Vein endothelial cell (primary cell): Measurements from ENCODE around the gene MYMK. TPM values are rescaled to one million over a fixed set of nuclear protein-coding genes. Genes with fewer than 3 reads are reported as not detected.

ENCODE experiments used
- total RNA-seq: library from RNA; depleted of rRNA; stranded (reverse); fragments of >200 nt; gene quantifications from 2 replicates; pipeline ENCODE4 v1.2.3, GENCODE V29; 2012

MYMK gene, protein sequence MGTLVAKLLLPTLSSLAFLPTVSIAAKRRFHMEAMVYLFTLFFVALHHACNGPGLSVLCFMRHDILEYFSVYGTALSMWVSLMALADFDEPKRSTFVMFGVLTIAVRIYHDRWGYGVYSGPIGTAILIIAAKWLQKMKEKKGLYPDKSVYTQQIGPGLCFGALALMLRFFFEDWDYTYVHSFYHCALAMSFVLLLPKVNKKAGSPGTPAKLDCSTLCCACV
- not detected in 2 replicates for total RNA-seq

DNA sequence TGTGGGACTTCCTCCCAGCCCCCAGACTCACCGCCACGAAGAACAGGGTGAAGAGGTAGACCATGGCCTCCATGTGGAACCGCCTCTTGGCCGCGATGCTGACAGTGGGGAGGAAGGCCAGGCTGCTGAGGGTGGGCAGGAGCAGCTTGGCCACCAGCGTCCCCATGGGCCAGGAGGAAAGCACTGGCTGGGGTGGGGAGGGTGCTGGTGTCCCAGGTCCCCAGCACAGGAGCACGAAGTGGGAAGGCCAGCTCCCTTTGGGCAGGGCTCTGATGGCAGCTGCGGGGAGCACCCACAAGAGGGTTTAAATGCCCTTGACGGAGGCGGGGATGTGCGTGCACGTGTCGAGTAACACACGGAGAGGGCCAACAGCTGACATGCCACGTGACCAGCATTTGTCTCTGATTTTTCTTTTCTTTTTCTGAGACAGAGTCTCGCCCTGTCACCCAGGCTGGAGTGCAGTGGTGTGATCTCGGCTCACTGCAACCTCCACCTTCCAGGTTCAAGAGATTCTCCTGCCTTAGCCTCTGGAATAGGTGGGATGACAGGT is at the start of gene MYMK:
MYMK (minus strand) TSS at position 281 of the 550 bp plus-strand sequence; CDS start at position 166, 115 bp downstream.

GRCh38 chr9:133534346-133535291 is 9.9 kb upstream of the MYMK start, which contains the start of gene ADAMTSL2:
Gene ADAMTSL2, plus strand, starts transcription at chr9:133534704. Its CDS starts 2,009 bp downstream, at chr9:133536713.

DNA sequence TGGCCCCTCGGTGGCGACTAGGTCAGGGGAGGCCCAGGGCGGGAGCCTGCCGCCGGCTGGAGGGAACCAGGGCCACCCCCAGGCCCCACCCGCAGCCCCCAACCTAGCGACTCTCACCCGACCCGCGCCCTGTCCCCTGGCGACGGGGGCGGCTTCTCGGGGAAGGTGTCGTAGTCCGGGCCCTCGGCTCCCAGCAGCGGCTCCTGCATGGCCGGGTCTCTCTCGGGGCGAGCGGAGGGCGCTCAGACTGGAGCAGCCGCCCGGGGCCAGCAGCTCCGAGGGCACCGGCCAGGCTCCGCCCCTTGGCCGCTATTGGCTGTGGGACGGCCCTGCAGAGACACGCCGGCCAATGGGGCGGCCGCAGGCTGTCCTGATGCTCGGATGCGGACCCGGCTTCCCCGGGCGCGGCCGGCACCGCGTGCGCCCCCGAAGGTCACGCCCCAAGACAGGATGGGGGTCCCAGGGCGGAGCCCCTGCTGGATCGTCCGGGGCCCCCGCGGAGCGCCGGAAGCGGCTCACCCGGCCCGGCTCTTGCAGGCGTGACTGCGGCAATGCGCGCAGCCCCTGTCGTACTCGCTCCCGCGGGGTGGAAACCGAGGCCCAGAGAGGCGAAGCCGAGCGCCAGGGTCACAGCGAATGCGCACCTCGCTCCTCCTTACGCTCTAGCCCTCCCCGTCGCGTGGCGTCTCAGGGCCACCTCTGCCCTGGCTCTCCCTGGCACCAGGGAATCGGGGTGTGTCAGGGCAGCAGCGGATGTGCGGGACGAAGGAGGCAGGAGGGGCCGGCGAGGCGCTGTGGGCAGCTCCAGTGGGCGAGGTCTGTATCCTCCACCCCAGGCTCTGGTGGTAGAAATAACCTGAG is 45.7 kb downstream of the MYMK start, which contains the start of gene SLC2A6:
SLC2A6 (minus strand) TSS at position 249 of the 861 bp plus-strand sequence; CDS start at position 209, 40 bp downstream.

Other genes with a start within 250 kb of the MYMK start
- 0.10 TPM in 1 of 2 replicates, not detected in the other for gene ABO, start 249.8 kb downstream of the MYMK start, total RNA-seq
- gene SURF6, start 188.8 kb downstream of the MYMK start, total RNA-seq = 11.1 and 11.3 TPM in 2 replicates
- 19.6 and 19.9 TPM in 2 replicates for gene MED22, start 176.8 kb downstream of the MYMK start, total RNA-seq
- 2,150 and 2,505 TPM in 2 replicates for gene RPL7A, start 176.7 kb downstream of the MYMK start, total RNA-seq
- gene SURF1, start 168.5 kb downstream of the MYMK start, total RNA-seq = 11.7 and 19.3 TPM in 2 replicates
- 10.7 and 12.1 TPM in 2 replicates for gene SURF2, start 168.4 kb downstream of the MYMK start, total RNA-seq
- gene SURF4, start 148.9 kb downstream of the MYMK start, total RNA-seq = 336 and 365 TPM in 2 replicates
- 0.33 and 1.6 TPM in 2 replicates for gene STKLD1, start 148.6 kb downstream of the MYMK start, total RNA-seq
- 13.4 and 16.0 TPM in 2 replicates for gene REXO4, start 106.9 kb downstream of the MYMK start, total RNA-seq
- gene ADAMTS13, start 102.6 kb downstream of the MYMK start, total RNA-seq = 0.48 and 0.98 TPM in 2 replicates
- gene CACFD1, start 65.0 kb downstream of the MYMK start, total RNA-seq = 4.9 and 11.1 TPM in 2 replicates
- gene SLC2A6, start 45.9 kb downstream of the MYMK start, total RNA-seq = 40.8 and 55.9 TPM in 2 replicates
- 0.10 TPM in 1 of 2 replicates, not detected in the other for gene ADAMTSL2, start 9.7 kb upstream of the MYMK start, total RNA-seq
- not detected in 2 replicates for gene FAM163B, start 84.4 kb upstream of the MYMK start, total RNA-seq
- not detected in 2 replicates for gene DBH, start 111.4 kb upstream of the MYMK start, total RNA-seq
- gene SARDH, start 213.4 kb upstream of the MYMK start, total RNA-seq = 0.33 and 0.67 TPM in 2 replicates